Fibroblast of mammary gland (primary cell): ENCODE data around the gene DDX27.
"Not testable (repeated sequence)": the region's sequence is repeated elsewhere in the genome, so short reads cannot be mapped to it uniquely, and the experiment has no call there.

ENCODE experiments used
- DNase-seq: peaks from one replicate; pipeline ENCODE4 v3.0.0-alpha.2; 2010; ENCODE audit warnings: low read depth
- H3K4me3 ChIP-seq: 2 replicates; pipeline ENCODE4 v1.5.1; 2011; ENCODE audit warnings: low read depth, mild to moderate bottlenecking, low read length, moderate library complexity; ENCODE audit not compliant: control insufficient read depth
- TF ChIP-seq, protein P1 (sequence below): conservative IDR thresholded peaks from 2 replicates; pipeline ENCODE4 v1.5.1; 2011; ENCODE audit warnings: low read depth, low read length, inconsistent platforms; ENCODE audit not compliant: control insufficient read depth, insufficient read depth

The DDX27 gene

DNA sequence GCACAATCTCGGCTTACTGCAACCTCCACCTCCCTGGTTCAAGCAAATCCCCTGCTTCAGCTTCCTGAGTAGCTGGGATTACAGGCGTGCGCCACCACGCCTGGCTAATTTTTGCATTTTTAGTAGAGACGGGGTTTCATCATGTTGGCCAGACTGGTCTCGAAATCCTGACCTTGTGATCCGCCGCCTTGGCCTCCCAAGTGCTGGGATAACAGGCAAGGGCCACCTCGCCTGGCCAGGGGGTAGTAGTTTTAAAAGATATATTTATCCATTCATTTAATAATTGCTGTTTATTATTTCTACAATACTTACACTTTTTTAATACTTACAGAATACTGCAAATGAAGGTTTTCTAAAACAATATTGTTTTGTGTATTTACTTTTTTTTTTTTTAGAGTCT lies 15.5 kb upstream of the DDX27 start:
- no peak overlapping the region for H3K4me3 ChIP-seq
- DNase-seq, result no peak
- TF ChIP-seq, protein P1, sequence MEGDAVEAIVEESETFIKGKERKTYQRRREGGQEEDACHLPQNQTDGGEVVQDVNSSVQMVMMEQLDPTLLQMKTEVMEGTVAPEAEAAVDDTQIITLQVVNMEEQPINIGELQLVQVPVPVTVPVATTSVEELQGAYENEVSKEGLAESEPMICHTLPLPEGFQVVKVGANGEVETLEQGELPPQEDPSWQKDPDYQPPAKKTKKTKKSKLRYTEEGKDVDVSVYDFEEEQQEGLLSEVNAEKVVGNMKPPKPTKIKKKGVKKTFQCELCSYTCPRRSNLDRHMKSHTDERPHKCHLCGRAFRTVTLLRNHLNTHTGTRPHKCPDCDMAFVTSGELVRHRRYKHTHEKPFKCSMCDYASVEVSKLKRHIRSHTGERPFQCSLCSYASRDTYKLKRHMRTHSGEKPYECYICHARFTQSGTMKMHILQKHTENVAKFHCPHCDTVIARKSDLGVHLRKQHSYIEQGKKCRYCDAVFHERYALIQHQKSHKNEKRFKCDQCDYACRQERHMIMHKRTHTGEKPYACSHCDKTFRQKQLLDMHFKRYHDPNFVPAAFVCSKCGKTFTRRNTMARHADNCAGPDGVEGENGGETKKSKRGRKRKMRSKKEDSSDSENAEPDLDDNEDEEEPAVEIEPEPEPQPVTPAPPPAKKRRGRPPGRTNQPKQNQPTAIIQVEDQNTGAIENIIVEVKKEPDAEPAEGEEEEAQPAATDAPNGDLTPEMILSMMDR, result no peak

DNA sequence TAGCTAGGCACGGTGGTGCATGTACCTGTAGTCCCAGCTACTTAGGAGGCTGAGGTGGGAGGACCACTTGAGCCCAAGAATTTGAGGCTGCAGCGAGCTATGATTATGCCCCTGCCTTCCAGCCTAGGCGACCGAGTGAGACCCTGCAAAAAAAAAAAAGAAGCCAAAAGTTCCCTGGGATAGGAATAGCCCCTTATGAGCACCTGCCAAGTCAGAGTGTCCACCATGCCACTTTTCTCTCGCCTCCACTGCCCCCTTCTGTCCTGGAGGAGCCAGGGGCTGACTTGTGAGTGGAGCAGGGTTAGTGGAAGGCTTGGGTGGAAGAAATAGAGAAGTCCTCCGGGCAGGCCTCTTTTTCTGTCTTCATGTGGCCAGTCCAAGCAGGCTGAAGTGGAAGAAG lies 12.1 kb upstream of the DDX27 start:
- TF ChIP-seq, protein P1, result peak; percentile 2
- no peak overlapping the region for H3K4me3 ChIP-seq
- DNase-seq, result no peak

DNA sequence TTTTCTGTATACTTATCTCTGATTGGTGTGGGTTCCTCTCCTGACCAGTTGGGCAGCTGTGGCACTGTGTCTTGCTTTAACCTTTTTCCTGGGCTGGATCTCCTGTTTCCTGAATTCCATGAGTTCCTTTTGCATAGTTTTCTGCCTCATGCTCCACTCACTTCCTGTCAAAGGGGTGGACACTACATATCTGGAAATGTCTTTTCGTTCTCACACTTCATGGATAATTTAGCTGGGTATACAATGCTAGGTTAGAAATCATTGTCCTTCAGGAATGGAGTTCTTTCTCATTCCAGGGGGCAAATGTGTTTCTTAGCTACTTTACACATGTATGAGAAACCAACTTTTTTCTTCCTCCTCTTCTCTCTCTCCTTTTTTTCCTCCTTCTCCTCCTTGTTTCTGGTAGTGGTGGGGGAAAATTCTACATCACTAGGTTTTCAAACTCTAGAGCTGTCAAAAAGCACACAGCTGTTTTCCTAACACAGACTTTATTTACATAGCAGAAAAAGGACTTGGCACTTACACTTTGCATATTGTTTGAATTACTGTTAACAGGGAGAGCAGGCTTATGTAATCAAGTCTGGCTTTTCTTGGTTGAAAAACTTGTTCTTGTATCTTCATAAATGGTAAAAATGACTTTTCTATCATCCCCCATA lies 9.0 kb upstream of the DDX27 start:
- TF ChIP-seq, protein P1, result no peak
- peak; percentile 38 for DNase-seq
- no peak overlapping the region for H3K4me3 ChIP-seq

DNA sequence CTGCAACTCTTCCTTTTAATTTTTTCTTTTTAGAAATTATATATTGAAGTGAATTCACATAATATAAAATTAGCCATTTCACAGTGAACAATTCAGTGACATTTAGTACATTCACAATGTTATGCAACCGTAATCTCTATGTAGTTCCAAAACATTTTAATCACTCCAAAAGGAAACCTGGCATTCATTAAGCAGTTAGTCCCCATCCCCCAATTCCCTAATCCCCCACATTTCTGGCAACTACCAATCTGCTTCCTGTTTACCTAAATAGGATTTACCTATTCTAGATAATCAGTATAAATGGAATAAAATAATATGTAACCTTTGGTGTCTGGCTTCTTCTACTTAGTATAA lies 8.5 kb upstream of the DDX27 start:
- DNase-seq, result peak; percentile 7
- TF ChIP-seq, protein P1, result no peak
- no peak overlapping the region for H3K4me3 ChIP-seq

DNA sequence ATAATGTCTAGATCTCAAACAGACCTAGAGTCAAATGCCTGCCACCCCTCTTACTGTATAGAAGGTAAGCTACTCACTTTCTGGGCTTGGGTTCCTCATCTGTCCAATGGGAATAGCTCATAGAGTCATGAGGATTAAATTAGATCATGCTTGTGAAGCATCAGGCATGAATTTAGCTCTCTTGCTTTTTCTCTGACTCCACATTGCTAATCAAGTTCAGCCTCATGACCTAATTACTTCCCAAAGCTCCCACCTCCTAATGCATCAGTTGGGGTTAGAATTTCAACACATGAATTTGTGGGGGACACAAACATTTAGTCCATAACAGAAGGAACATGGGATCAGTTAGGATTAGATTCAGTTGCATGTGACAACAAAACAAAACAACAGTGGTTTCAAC lies 4.6 kb upstream of the DDX27 start:
- peak; percentile 42 for DNase-seq
- TF ChIP-seq, protein P1, result no peak
- no peak overlapping the region for H3K4me3 ChIP-seq

DNA sequence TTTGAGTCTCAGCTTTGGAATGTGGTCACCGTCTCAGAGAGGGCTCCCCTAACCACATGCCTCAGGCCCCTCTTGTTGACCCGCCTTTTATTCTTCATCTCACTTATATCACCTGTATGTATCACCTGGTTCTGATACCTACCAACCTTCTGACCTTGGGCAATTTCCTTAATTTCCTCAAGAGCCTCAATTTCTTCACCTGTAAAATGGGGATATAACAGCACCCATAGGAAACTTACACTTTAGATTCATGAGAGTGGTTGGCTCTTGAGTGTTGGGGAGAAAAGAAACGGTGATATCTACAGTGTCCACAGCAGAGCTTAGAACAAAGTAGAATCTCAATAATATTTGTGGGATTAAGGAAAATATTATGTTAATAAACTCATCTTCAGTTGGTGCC lies 4.0 kb upstream of the DDX27 start:
- H3K4me3 ChIP-seq, result no peak overlapping the region
- TF ChIP-seq, protein P1, result no peak
- no peak for DNase-seq

DNA sequence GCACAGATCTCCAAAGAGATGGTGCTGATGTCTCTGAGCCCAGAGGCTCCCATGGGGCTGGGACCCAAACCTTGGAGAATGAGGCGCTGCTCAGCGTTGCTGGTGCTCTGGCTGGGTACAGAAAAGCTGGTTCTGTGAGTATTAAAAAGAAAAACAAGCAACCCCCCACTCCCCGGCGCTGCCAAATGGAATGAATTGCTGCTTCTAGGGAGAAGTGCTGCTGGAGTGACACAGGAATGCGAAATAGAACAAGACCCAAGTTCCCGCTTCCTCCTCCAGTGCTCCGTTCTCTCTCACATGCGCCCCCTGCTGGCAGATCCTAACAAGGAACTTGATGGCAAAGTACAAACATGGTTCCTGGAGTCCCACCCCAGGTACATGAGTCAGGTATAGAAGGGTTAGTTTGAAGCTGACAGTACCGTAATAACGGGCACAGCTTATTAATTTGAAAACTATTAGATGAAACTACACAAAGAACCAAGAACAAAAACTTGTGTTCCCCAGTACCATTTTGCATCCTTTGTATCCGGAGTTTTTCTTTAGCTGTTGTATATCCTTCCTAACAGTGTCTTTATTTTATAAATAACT lies 2.1 kb upstream of the DDX27 start:
- TF ChIP-seq, protein P1, result peak; percentile 91
- peak; percentile 88 for DNase-seq
- H3K4me3 ChIP-seq, result no peak overlapping the region

DNA sequence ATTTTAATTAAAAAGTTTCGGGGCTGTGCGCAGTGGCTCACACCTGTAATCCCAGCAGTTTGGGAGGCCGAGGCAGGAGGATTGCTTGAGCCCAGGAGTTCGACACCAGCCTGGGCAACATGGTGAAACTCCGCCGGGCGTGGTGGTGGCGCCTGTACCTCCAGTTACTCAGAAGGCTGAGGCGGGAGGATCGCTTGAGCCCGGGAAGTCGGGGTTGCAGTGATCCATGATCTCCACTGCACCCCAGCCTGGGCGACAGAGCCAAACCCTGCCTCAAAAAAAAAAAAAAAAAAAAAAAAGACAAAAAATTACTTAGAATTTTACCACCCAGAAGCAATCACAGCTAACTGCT lies 501 bp upstream of the DDX27 start:
- DNase-seq, result not testable (repeated sequence)
- peak overlapping the region; percentile 28 for H3K4me3 ChIP-seq
